OCI-LY1 (cell line): Measurements from ENCODE around the gene FBXL4.

ENCODE experiments used
- EZH2 ChIP-seq: fragments of 200-600 bp; sonication (generic), shearing (Covaris generic); IDR thresholded peaks from 2 replicates; pipeline ENCODE4 v1.8.0; 2017; ENCODE audit warnings: borderline replicate concordance, mixed run types, mild to moderate bottlenecking, antibody characterized with exemption, low read length, moderate library complexity, mixed read lengths
- TF ChIP-seq, protein P1 (sequence below): fragments of 200-600 bp; sonication (generic), shearing (Covaris generic); IDR thresholded peaks from 2 replicates; pipeline ENCODE4 v1.5.1; 2017; ENCODE audit warnings: mild to moderate bottlenecking, antibody characterized with exemption, low read length, moderate library complexity, mixed read lengths

DNA sequence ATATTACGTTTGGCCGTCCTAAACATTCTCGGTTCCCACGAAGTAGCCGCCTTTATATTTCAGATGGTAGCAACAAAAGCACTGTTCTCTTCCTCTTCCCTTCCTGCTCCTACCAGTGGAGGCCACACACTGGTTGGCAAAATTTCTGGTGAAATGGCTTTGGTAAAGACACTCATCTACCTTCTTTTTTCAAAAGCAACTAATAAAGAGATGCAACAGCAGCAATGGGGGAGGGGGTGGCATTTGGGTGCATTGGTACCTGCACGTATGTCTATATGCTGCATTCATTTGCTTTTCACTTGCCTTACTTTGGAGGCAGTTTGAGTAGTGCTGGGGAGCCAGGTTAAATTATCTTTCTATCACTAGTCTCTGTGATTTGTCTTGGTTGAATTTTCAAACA is 107.4 kb downstream of the FBXL4 start:
- TF ChIP-seq, protein P1, sequence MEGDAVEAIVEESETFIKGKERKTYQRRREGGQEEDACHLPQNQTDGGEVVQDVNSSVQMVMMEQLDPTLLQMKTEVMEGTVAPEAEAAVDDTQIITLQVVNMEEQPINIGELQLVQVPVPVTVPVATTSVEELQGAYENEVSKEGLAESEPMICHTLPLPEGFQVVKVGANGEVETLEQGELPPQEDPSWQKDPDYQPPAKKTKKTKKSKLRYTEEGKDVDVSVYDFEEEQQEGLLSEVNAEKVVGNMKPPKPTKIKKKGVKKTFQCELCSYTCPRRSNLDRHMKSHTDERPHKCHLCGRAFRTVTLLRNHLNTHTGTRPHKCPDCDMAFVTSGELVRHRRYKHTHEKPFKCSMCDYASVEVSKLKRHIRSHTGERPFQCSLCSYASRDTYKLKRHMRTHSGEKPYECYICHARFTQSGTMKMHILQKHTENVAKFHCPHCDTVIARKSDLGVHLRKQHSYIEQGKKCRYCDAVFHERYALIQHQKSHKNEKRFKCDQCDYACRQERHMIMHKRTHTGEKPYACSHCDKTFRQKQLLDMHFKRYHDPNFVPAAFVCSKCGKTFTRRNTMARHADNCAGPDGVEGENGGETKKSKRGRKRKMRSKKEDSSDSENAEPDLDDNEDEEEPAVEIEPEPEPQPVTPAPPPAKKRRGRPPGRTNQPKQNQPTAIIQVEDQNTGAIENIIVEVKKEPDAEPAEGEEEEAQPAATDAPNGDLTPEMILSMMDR: no peak
- TF ChIP-seq EZH2: no peak
